ENCODE data around the gene CACNA1C.
A peak's percentile ranks its signal among the peaks of the same experiment; 100 is the strongest.

CACNA1C gene

DNA sequence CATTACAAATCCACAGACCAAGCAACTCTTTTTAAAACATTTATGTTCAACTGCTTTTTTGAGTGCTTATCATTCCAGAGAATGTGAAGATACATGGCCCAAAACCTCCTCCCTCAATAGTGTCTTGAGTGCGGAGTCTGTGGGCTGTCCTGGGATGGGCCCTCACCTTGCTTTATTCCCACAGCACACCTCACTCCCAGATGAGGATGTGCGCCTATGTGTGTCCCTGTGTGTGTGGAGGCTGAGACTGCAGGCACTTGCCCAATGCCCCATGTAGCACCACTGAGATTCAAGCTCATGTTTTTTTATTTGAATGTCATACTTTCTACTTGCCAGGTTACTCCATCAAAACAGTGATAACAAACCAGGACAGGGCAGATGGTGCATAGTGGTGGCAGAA, 291.7 kb downstream of the CACNA1C start:
- no peak for DNase-seq (ENCODE audit: low read depth)

DNA sequence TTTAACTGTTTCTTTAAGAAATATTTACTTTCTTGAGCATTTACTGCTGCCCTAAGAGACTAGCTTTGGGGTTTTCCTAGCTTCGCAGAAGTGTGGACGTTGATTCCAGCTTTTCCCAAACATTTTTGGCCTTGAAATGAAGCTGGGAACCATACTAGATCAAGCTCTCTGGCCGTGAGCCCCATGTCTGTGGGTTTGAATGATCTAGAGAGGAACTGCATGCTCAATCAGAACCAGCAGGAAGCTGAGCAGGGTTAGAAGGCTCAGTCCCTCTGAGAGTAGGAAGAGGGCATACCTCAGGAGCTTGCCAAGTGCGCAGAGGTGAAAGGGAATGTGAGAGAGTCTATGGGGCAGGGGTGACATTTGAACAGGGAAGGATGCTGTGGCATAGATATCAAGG, 292.1 kb downstream of the CACNA1C start:
- no peak for DNase-seq (ENCODE audit: low read depth)

DNA sequence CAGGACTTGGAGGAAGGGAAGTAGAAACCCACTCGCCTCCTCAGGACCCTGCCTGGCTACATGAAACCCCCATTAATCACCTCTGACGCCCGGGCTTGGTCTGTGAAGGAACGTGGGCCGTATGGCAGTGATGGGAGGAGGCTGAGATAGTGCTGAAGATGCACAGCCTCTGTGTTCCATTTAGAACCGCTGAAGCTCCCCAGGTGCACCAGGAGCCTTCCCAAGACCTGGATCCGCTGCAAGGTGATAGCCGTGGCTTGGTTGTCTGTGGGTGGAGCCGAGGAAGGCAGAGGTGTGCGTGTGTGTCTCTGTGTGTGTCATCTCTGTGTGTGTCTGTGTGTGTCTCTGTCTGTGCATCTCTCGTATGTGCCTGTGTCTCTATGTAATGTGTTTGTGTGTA, 293.1 kb downstream of the CACNA1C start:
- no peak for DNase-seq (ENCODE audit: low read depth)

DNA sequence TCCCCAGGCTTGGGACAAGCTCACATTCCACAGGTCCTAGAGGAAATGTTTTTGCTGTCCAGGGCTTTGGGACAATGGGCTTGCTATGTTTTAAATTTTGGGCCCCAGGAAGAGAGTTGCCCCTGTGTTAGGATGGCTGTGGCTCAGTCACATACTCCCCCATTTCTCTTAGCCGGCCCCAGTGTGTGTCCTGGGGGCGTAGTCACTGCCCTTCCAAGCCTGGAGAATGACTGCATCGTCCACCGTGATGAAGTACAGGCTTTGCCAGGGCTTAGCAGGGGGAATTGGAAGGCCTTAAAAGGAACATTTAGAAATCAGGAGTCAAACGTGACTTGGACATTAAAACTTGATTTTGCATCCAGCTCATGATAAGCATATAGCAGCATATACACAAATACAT, 293.6 kb downstream of the CACNA1C start:
- DNase-seq (ENCODE audit: low read depth): no peak

DNA sequence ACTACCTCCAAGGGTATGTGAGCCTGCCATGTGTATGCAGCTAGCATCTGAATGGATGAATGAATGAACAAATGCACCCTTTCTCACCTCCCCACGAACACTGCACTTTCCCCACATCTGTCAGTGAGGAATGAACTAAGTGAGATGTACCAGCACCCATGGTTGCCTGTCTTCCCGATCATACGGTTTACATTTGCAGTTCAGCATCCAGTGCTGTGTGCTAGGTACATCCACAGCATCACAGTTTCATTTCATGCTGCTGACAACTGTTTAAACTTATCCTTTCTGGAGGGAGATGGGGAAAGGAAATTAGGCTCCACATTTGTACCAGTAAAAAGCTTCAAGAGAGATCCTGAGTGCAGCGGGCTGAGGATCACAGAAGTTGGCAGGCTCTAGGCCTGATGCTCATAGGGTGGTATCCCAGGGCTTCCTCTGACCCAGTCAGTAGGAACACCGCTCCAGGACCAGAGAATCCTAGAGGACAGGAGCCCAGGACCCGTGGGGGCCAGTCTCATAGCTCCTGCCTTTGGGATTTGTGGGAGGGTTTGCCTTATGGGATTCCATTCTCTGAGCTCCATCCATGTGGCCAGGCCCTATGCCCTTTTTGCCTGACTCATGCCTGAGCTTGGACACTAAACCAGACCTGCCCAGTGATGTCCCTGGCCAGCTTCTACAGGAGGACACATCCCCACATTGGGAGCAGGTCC, 294.5 kb downstream of the CACNA1C start:
- peak; percentile 55 for DNase-seq (ENCODE audit: low read depth)

DNA sequence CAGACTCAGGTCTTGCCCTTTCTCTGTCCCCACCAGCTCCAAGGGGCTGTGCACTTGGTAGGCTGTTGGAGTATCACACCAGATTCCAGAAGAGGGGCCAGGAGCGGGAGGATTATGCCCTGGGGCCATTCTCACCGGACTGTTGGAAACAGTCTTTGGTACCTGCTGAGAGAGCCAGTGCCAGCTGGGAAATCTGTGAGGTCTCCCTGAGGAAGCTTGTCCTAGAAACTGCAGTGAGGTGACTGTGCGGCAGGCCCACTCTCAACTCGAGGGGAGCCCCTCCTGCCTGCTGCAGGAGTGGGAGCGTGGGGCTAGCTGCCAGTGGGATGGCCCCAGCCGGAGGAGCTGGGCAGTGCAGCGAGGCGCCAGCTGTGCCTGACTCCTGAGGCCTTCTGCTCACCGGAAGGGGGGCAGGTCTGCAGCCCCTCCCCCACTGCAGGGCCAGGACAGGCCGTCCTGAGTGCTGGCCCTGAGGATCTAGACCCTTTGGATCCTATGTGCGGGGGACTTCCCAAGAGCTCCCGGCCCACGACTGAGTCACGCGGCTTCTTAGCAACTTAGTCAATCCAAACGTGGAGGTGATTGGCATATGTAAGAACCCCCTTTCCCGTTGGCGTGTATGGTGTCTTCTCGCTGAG, 295.2 kb downstream of the CACNA1C start:
- DNase-seq (ENCODE audit: low read depth): no peak

DNA sequence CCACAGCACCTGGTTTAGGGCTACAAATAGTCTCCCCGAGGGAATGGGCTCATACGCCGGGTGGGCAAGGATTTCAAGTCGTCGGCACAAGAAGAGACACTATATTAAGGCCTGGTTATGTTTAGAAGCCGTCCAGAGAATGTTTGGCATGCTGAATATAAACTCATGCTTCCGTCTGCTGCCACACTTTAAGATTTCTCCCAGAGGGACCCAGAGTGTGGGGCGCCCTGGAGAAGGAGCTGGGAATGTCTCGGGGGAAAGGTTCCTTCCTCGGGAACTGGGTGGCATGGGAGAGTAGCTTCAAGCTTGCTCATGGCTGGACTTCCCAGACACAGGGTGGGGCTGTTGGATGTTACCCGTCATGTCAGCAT, 295.7 kb downstream of the CACNA1C start:
- peak; percentile 79 for DNase-seq (ENCODE audit: low read depth)

DNA sequence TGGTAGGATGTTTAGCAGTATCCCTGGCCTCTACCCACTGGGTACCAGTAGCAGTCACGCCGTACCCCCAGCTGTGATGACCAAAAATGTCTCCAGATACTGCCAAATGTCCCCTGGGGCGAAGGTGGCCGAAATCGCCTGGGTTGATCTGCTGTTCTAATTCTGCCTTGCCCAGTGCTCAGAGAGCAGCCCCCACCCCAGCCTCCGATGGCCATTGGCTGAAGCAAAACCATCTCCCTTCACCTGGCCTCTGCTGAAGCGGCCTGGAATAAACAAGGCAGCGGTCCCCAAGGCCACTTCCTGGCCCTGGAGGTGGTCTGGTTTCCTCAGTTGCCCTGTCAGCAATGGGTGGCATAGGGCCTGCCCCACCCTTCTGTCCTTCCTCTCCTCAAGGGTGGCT, 298.4 kb downstream of the CACNA1C start:
- no peak for DNase-seq (ENCODE audit: low read depth)

DNA sequence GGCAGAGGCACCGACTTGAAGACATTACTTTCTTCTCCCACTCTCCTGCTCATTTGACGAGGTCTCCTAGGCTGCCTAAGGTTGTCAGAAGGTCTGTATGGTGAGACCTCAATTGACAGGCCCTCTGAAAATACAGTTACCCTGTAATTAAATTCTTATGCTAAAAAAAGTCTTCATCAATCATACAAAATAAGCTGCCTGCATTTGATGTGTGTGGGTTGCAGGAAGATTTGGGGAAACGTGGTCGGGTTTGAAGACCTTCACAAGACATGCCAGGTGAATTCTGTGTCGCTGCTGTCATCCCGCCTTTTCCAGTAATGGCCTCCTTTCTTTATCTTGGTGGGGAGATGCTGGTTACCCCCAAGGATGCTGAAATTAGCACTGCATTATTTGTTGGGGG, 299.4 kb downstream of the CACNA1C start:
- no peak for DNase-seq (ENCODE audit: low read depth)

DNA sequence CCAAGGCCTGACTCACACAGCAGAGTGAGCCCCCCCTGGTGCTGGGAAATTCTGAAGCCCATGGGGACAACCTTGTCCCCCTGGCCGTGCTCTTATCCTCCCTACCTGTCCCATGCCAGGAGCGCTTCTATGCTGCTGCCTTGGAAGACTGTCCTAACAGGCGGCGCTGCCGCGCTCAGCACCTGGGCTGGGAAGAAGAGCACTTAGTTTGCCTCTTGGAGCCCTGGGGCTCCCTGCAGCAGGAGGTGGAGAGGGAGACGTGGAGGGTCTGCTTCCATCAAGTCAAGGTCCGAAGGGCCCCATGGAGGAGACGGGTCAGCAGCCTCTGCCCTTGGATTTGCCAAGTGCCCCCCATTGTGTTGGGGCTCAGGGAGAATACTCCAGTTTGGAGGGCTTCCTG, 300.5 kb downstream of the CACNA1C start:
- DNase-seq (ENCODE audit: low read depth): no peak

DNA sequence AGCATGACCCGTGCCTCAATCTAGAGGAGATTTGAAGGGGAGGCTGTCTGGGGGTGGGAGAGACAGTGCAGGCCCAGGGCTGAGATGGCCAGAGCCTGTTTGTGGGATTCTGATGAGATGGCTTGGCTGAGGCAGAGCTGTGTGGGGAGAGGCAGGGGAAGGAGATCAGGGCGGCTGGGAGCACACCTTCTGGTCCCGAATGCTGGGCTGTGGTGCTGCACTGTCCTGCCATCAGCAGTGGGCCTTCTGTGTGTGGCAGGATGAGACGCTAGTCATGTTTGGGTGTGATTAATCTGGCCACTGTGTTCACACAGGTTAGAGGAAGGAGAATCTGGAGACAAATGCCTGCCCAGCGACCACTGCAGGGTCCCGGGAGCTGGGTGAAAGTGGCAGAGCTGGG, 300.9 kb downstream of the CACNA1C start:
- no peak for DNase-seq (ENCODE audit: low read depth)

DNA sequence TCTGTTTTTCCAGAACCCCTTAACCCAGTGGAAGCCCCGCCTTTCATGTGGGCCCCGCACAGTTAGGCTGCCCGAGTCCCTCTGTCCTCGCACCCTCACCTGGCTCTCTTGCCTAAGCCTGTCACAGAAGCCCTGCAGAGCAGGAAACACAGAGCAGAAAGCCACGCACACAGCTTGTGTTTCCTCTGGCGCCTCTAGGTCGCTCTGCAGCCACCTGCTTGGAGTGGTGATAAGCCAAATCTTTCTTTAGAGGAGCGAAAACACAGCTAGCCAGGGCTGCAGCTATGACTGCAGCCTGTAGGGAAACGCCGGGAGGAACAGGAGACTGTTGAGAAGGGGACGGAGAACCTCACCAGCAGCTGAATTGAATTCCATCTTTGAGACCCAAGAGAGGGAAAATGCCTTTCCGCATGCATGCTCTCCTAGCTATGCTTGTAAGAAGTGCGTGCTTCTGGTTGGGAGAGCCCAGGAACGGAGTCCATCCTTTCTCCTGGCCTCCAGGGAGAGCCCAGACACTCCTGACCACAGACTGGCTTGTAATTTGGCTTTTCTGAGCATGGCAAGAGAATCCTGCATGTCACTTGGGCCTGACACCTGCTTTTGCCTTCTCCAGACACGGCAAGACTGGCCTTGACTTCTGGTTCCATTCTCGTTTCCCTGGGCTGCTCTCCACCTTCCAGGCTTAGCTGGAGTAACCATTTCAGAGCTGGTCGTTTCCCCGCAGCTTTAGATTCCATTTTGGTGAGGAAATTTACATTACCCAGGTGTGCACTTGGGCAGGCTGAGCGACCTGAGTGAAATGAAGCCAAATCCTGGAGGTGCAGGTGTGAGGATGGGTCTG, 301.6 kb downstream of the CACNA1C start:
- no peak for DNase-seq (ENCODE audit: low read depth)

DNA sequence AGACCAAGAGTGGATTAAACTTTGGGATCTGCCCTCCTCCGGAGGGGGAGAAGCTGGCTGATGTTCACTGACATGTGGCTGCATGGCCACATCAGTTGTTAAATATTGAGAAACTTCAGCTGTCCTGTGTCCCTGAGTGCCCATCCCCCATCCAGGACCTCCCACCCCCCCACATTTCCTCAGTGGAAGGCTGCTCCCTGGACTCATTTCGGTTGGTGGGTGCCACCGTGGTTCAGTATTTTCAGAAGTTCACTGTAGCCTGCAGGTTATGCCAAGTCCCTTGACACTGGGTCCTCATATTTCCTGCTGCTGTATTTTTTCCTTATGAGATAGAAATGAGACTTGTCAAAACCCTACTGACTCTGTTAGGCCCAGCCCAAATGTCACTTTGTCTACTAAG, 302.4 kb downstream of the CACNA1C start:
- no peak for DNase-seq (ENCODE audit: low read depth)

DNA sequence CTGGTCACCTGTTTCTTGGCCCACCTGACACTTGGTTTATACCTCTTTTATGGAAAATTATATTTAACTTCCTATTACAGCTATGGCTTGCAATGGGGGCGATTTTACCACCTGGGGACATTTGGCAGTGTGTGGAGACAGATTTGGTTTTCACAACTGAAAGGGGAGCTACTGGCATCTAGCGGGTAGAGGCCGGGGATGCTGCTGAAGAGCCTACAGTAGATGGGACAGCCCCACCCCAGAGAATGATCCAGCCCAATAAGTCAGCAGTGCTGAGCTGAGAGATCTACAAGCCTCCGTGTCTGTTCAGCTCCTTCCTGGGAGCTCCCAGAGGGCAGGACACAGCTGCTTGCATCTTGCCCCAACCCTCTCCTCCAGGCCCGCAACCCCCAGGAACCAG, 302.8 kb downstream of the CACNA1C start:
- DNase-seq (ENCODE audit: low read depth): no peak

DNA sequence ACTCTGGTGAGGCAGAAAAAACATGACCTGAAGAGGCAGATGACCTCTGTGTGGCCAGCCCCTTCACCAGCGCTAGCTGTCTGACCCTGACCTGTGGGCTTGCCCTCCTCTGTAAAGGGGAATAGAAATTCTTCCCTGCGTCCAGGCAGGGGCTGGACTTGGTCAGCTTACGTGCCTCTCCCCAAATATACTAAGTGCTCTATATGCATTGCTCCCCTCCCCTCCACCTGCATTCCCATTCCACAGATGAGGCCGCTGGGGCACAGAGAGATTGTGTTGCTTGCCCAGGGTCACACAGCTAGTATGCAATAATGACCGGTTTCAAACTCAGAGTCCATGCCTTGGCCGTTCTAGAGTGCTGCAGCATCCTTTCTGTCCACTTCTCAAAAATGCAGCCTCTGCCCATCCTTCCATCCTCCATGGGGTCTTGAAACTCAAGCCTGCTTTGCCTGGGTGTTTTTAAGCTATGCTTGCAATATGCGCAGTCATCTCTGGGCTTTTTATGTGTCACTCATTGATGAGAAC, 303.9 kb downstream of the CACNA1C start:
- DNase-seq (ENCODE audit: low read depth): no peak

DNA sequence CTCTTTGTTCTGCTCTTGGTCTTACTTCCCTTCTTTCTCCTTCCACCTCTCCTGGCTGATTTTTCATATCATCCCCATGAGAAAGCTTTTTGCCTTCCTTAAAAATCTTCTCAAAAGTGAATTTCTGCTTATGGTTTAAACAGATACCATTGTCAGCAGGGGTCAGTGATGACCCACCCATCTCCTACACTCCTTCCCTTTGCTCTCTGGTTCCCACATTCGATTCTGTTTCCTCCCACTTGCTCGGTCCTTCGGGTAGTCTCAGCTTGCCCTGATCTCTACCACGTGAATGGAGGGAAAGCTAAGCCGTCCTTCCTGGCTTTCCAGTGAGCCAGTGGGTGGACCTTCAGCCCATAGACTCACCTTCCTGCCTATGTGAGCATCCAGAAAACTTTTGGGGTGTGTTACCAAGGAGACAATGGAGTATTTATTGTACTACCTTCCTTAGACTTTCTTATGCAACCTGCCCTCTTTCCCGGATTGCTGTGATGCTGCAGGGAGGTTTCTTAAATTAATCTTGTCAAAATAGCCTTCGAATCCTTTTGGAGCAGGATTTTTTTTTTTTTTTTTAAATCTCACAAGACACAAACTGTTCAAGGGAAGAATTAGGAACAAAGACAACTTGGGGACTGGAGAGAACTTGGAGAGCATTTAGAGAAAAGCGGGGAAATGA, 306.3 kb downstream of the CACNA1C start:
- peak; percentile 45 for DNase-seq (ENCODE audit: low read depth)

DNA sequence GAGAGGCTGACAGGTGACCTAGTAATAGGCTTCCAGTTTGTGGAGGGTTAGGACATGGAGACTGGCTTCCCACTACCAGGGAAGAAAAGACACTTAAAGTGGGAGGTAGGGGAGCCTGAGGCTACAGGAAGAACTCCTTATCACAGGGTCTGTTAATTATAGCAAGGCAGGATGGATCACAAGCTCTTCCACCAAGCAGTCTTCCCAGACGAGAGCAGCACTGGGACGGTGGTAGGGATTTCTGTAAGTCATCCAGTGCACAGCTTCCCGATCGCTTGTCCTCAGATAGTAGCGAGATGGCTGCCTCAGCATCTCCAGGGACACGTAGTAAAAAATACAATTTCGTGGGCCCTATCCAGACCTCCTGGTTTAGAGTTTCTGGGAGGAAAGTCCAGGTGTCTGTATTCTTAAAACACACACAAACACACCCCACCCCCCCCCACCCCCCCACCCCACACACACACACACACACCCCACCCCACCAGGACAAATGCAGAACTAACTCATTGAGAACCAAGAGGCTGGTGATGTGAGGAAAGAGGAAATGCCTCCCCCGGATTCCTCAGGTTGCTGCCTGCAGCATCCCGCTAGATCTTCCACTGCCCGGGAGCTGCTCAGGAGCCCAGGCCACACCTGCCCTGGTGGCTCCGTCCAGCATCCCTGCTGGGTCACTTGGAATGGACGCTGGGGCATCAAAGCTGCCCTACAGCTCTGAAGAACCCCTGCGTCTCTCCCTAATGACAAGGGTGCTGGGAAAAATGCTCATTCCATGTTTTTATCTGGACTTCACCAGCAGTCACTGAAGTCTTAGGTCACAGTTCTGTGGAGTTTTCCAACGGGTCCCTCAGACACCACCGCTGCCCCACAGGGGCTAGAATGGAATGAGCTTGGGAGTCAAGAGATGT, 307.2 kb downstream of the CACNA1C start:
- no peak for DNase-seq (ENCODE audit: low read depth)

DNA sequence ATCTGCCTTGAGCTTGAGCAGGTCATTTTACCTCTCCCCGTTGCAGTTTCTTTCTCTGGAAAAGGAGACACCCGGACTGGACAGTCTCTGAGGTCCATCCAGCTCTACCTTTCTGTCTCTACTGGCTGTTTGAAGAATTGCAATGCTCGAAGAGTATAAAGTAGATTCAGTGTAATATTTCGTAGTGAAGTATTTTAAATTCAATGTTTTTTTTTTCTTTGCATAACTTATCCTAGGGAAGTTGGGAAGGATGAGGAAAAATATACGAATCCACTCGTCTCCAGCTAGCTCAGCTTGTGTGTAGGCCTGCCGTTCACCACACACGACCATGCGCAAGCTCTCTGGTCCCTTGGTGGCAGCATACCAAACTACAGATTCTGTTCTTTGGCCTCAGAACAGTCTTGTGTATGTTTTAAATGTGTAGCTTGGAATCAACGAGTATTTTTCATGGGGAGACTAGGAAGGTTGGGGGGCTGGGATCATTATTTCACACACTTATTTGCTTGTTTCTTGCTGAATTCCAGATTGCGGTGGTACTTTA, 307.9 kb downstream of the CACNA1C start:
- DNase-seq (ENCODE audit: low read depth): no peak

DNA sequence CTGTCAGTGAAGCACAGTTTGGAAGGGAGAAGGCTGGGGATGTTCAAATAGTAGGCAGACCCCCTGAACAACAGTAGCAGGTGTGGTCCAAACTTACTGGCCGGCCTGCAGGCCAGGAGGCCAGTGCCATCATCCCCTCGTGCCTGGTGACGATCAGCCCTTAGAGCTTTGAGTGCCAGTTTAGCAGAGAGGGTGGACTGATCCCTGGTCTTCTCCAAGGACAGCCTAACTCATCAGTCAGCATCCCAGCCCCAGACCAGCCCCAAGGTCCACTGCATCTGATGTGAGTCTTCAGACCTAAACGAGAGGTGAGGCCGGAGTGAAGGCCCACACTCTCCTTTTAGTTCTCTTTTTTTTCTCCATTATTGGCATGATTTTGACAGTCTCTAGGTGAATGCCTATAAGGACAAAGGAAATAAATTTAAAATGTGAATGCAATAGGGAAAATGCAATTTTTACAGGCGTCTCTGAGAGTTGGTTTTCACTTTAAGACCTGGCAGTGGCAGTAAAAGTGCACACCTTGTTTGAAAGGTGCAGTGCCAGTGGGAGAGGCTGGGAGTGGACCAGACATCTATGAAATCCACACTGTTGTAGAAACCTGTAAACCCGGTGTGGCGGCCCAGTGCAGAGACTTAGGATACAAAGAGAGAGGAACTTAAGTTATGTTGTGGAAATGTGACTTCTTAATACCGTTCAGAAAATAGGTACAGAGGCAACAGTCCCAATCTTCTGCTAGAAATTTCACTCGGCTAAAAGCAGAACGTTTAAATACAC, 311.2 kb downstream of the CACNA1C start:
- no peak for DNase-seq (ENCODE audit: low read depth)

DNA sequence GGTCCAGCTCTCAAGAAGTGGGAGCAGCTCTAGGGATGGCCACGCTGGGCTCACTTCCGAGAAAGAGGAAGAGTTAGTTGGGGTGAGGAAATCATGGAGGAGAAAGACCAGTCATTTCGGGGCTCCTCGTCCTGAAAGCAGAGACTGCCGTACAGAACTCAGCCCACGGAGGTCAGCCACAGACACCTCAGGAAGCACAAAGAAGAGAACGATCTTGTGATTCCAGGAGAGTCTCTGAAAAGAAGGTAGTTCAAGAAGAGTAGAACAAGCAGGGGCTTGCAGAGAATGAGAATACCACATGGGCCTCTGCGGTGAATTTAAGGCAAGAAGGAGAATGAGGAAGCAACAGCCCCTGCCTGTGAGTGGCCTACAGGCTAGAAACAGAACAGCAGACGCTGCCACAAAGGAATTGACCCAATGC, 311.9 kb downstream of the CACNA1C start:
- no peak for DNase-seq (ENCODE audit: low read depth)

Data from EH (cell line).